IMR-90 (cell line): ENCODE data around the gene INPP1. TPM values are rescaled to one million over a fixed set of nuclear protein-coding genes. Genes with fewer than 3 reads are reported as not detected.

Experiments used
- ATAC-seq: fragments of 200-7000 bp; cut with Tn5 transposase; 2 replicates; pipeline ENCODE4 v1.9.1; 2020; ENCODE audit warnings: low read depth, mild to moderate bottlenecking, moderate library complexity
- BruUV-seq: library from RNA; stranded (reverse); fragments of 400-500 nt; replicated peaks from 2 replicates; lab custom pipeline; 2021; lab: Mats Ljungman, UMichigan
- CTCF ChIA-PET: fragments of 300-600 bp; formaldehyde crosslinking; extraction: SDS; loops from one replicate; lab custom pipeline; 2021; ENCODE audit warnings: antibody characterized with exemption; lab: Yijun Ruan, JAX
- POLR2A ChIA-PET: fragments of 300-600 bp; sonication (Branson Sonifier 250); formaldehyde crosslinking; loops from one replicate; lab custom pipeline; 2022; ENCODE audit warnings: antibody characterized with exemption; ENCODE audit not compliant: unreplicated experiment; lab: Charles Lee
- DNase-seq: peaks from one replicate; pipeline ENCODE4 v3.0.0; 2013
- H2AFZ ChIP-seq: replicated peaks from 2 replicates; pipeline ENCODE3; 2013; ENCODE audit warnings: low read length, mild to moderate bottlenecking; ENCODE audit not compliant: poor library complexity
- H2AK5ac ChIP-seq: 2 replicates; pipeline ENCODE4 v1.6.1; 2013; ENCODE audit warnings: low read depth, low read length, inconsistent platforms
- H2AK9ac ChIP-seq: replicated peaks from 2 replicates; pipeline ENCODE3; 2013; ENCODE audit warnings: mild to moderate bottlenecking, low read depth, low read length, moderate library complexity; ENCODE audit not compliant: poor library complexity
- H2BK120ac ChIP-seq: 2 replicates; pipeline ENCODE4 v1.6.1; 2013; ENCODE audit warnings: low read depth, low read length, inconsistent platforms
- H2BK15ac ChIP-seq: 3 replicates; pipeline ENCODE4 v1.6.1; 2013; ENCODE audit warnings: low read depth, low read length, inconsistent platforms
- H2BK20ac ChIP-seq: 2 replicates; pipeline ENCODE4 v1.6.1; 2013; ENCODE audit warnings: low read depth, mild to moderate bottlenecking, inconsistent platforms, low read length, moderate library complexity
- H2BK5ac ChIP-seq: 2 replicates; pipeline ENCODE4 v1.6.1; 2013; ENCODE audit warnings: mild to moderate bottlenecking, low read depth, low read length, inconsistent platforms; ENCODE audit not compliant: poor library complexity, severe bottlenecking
- H3K14ac ChIP-seq: replicated peaks from 2 replicates; pipeline ENCODE4 v1.6.1; 2013; ENCODE audit warnings: low read depth, low read length, inconsistent platforms
- H3K18ac ChIP-seq: 2 replicates; pipeline ENCODE4 v1.6.1; 2013; ENCODE audit warnings: low read depth, low read length, control low read depth
- H3K23ac ChIP-seq: 2 replicates; pipeline ENCODE4 v1.6.1; 2013; ENCODE audit warnings: low read depth, low read length, inconsistent platforms
- H3K27ac ChIP-seq: 2 replicates; pipeline ENCODE4 v1.5.1; 2013; ENCODE audit warnings: mild to moderate bottlenecking, control low read depth, low read length; ENCODE audit not compliant: insufficient read depth
- H3K27me3 ChIP-seq: 2 replicates; pipeline ENCODE4 v1.6.1; 2013; ENCODE audit warnings: low read length; ENCODE audit not compliant: control insufficient read depth, insufficient read depth
- H3K36me3 ChIP-seq: 2 replicates; pipeline ENCODE4 v1.6.1; 2013; ENCODE audit warnings: low read length, mixed read lengths; ENCODE audit not compliant: control insufficient read depth, insufficient read depth
- H3K4ac ChIP-seq: 2 replicates; pipeline ENCODE4 v1.6.1; 2013; ENCODE audit warnings: low read depth, low read length, inconsistent platforms
- H3K4me1 ChIP-seq: 2 replicates; pipeline ENCODE4 v1.6.1; 2013; ENCODE audit warnings: low read length, mixed read lengths; ENCODE audit not compliant: control insufficient read depth, insufficient read depth
- H3K4me2 ChIP-seq: 2 replicates; pipeline ENCODE4 v1.6.1; 2013; ENCODE audit warnings: low read depth, mild to moderate bottlenecking, control low read depth, low read length, moderate library complexity
- H3K4me3 ChIP-seq: 2 replicates; pipeline ENCODE4 v1.5.1; 2013; ENCODE audit warnings: low read depth, mild to moderate bottlenecking, control low read depth, low read length, moderate library complexity; ENCODE audit not compliant: insufficient read depth
- H3K56ac ChIP-seq: 2 replicates; pipeline ENCODE4 v1.6.1; 2013; ENCODE audit warnings: low read length, inconsistent platforms; ENCODE audit not compliant: insufficient read depth; ENCODE audit errors: extremely low read depth
- H3K79me1 ChIP-seq, 2 experiments: 2 replicates each; pipeline ENCODE4 v1.6.1; 2013; ENCODE audit warnings: low read length in 2 of 2, inconsistent platforms in 1 of 2, low read depth in 1 of 2
- H3K9ac ChIP-seq: 2 replicates; pipeline ENCODE4 v1.6.1; 2013; ENCODE audit warnings: low read depth, low read length, control low read depth
- H3K9me1 ChIP-seq: 2 replicates; pipeline ENCODE4 v1.6.1; 2013; ENCODE audit warnings: low read length, inconsistent platforms; ENCODE audit not compliant: insufficient read depth
- H3K9me3 ChIP-seq: 2 replicates; pipeline ENCODE4 v1.6.1; 2013; ENCODE audit warnings: low read length; ENCODE audit not compliant: control insufficient read depth, insufficient read depth
- H4K20me1 ChIP-seq: 2 replicates; pipeline ENCODE4 v1.6.1; 2013; ENCODE audit warnings: low read length, inconsistent platforms; ENCODE audit not compliant: insufficient read depth
- H4K5ac ChIP-seq: 2 replicates; pipeline ENCODE4 v1.6.1; 2013; ENCODE audit warnings: mild to moderate bottlenecking, low read depth, low read length, control low read depth
- H4K8ac ChIP-seq, 2 experiments: 2 replicates each; pipeline ENCODE4 v1.6.1; 2013; ENCODE audit warnings: low read depth in 2 of 2, low read length in 2 of 2, control low read depth in 1 of 2, inconsistent platforms in 1 of 2
- H4K91ac ChIP-seq: 2 replicates; pipeline ENCODE4 v1.6.1; 2013; ENCODE audit warnings: low read depth, low read length, inconsistent platforms; ENCODE audit not compliant: insufficient read depth
- CEBPB ChIP-seq: IDR thresholded peaks from 2 replicates; pipeline ENCODE4 v1.6.1; 2012; ENCODE audit warnings: low read depth, low read length, improper control_type of control experiment
- CHD1 ChIP-seq: IDR thresholded peaks from 2 replicates; pipeline ENCODE4 v1.6.1; 2012; ENCODE audit warnings: low read depth, low read length, improper control_type of control experiment
- MAFK ChIP-seq: IDR thresholded peaks from 2 replicates; pipeline ENCODE4 v1.6.1; 2012; ENCODE audit warnings: low read depth, low read length, improper control_type of control experiment
- MAZ ChIP-seq: IDR thresholded peaks from 2 replicates; pipeline ENCODE4 v1.6.1; 2012; ENCODE audit warnings: low read depth, mild to moderate bottlenecking, low read length, improper control_type of control experiment, moderate library complexity, borderline replicate concordance
- NFE2L2 ChIP-seq: fragments of 150-350 bp; IDR thresholded peaks from 2 replicates; pipeline ENCODE4 v1.6.1; 2016; ENCODE audit warnings: low read depth, mild to moderate bottlenecking, low read length
- POLR2A ChIP-seq: IDR thresholded peaks from 2 replicates; pipeline ENCODE4 v1.6.1; 2012; ENCODE audit warnings: mild to moderate bottlenecking, low read depth, low read length
- RFX5 ChIP-seq: IDR thresholded peaks from 2 replicates; pipeline ENCODE4 v1.8.0; 2012; ENCODE audit warnings: low read depth, mild to moderate bottlenecking, low read length, moderate library complexity
- SMC3 ChIP-seq: fragments of 150-350 bp; IDR thresholded peaks from 2 replicates; pipeline ENCODE4 v1.6.1; 2016; ENCODE audit warnings: low read depth, mild to moderate bottlenecking, antibody characterized with exemption, low read length, moderate library complexity
- WGBS, 2 experiments: methylation state at CpG; one replicate each; pipeline versions ENCODE4 v1.1.5 to v1.1.7; 2013; ENCODE audit warnings: missing lambda C conversion rate in 2 of 2; ENCODE audit not compliant: insufficient read length in 1 of 2; ENCODE audit errors: extremely low coverage in 2 of 2; 5-methylcytosine and 5-hydroxymethylcytosine counted together
- dilution Hi-C: fragments of 300-500 bp; cut with HindIII; formaldehyde crosslinking; loops from one replicate; pipeline ENCODE4 v1.14.3; 2018; ENCODE audit warnings: low sequenced_read_pairs; ENCODE audit not compliant: unreplicated experiment
- in situ Hi-C: fragments of 300-500 bp; cut with MboI; formaldehyde crosslinking; loops from 3 replicates; pipeline ENCODE4 v1.14.3; 2019; ENCODE audit warnings: low sequenced_read_pairs, inconsistent platforms, mixed read lengths
- intact Hi-C: fragments of 100-400 bp; cut with micrococcal nuclease; formaldehyde crosslinking; loops from 2 replicates; pipeline ENCODE4 v1.10.0; 2022
- polyA plus RNA-seq, 3 experiments: library from polyadenylated mRNA; depleted of rRNA; stranded (reverse); fragments of >200 nt; gene quantifications; 2 replicates each; pipeline ENCODE4 v1.2.3, GENCODE V29; 2012; ENCODE audit warnings: low replicate concordance in 1 of 3
- total RNA-seq: library from RNA; depleted of rRNA; stranded (reverse); fragments of >200 nt; gene quantifications from 2 replicates; pipeline ENCODE4 v1.2.3, GENCODE V29; 2012
- TF ChIP-seq, protein P1 (sequence below): fragments of 150-350 bp; IDR thresholded peaks from 2 replicates; pipeline ENCODE4 v1.6.1; 2017; ENCODE audit warnings: mild to moderate bottlenecking, antibody characterized with exemption, low read length, low read depth
- TF ChIP-seq, protein P2 (sequence below): conservative IDR thresholded peaks from 2 replicates; pipeline ENCODE4 v1.5.1; 2012; ENCODE audit warnings: mild to moderate bottlenecking, low read depth, low read length, improper control_type of control experiment

INPP1 gene
- total and polyA plus RNA-seq, 2 of the 4 experiments (the other 2 are of a cell fraction) = 4.1 to 10.1 TPM

DNA sequence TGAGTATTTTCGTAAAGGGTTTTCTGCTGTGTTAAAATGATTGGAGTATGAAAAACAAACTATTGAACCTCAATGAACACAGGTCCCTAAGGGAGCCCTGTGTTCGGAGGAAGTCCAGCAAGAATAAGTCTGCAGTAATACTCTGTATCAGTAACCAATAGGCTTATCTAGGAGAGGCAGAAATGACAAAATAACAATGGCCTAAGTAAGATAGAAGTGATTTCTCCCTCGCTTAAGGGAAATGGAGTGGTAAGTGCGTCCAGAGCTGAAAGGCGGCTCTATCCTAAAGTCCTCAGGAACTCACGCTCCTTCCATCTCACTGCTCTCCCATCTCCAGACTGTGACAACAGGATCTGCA lies 35.5 kb downstream of the INPP1 start:
- Histone ChIP-seq H4K91ac (no peak overlapping the region), H3K18ac (no peak overlapping the region), H3K36me3 (no peaks in the 10 kb centered on the region), H2AK9ac (no peak overlapping the region), H2BK20ac (no peak overlapping the region), H3K27me3 (no peaks in the 10 kb centered on the region), H2BK5ac (no peak overlapping the region), H4K8ac (no peak overlapping the region), H3K9me3 (no peaks in the 10 kb centered on the region), H3K4me1 (no peaks in the 10 kb centered on the region), H2AFZ (no peak overlapping the region), H2BK120ac (no peak overlapping the region), H2BK15ac (0 out of 3 replicates have a peak overlapping the region, but pooled peaks have one; percentile 7), H3K23ac (no peak overlapping the region), H3K9ac (no peak overlapping the region), H3K27ac (no peak overlapping the region), H3K9me1 (no peaks in the 10 kb centered on the region), H3K56ac (no peak overlapping the region), H3K4me3 (no peak overlapping the region), H4K5ac (no peak overlapping the region), H3K4me2 (no peak overlapping the region), H3K79me1 (no peaks in the 10 kb centered on the region), H3K4ac (no peak overlapping the region), H3K14ac (no peak overlapping the region), H4K20me1 (no peaks in the 10 kb centered on the region), H2AK5ac (no peak overlapping the region)
- in situ Hi-C loops (loop anchor here (10.0 kb wide), 1 partner anchor 294 kb away; no protein-coding TSS in a partner anchor), intact Hi-C loops (no loop called here), dilution Hi-C loops (no loop called here)
- BruUV-seq = no TSS peak
- CTCF ChIA-PET = no interaction called here
- POLR2A ChIA-PET = no interaction called here
- ATAC-seq (no peak), DNase-seq (no peak)
- WGBS, 2 experiments = no CpG with 5 or more reads among the region's 6 CpGs
- no peak for TF ChIP-seq MAZ
- no peak for TF ChIP-seq MAFK
- no peak for TF ChIP-seq POLR2A
- TF ChIP-seq, protein P1, sequence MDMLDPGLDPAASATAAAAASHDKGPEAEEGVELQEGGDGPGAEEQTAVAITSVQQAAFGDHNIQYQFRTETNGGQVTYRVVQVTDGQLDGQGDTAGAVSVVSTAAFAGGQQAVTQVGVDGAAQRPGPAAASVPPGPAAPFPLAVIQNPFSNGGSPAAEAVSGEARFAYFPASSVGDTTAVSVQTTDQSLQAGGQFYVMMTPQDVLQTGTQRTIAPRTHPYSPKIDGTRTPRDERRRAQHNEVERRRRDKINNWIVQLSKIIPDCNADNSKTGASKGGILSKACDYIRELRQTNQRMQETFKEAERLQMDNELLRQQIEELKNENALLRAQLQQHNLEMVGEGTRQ = no peak
- TF ChIP-seq SMC3 = no peak
- no peak for TF ChIP-seq CHD1
- no peak for TF ChIP-seq RFX5
- TF ChIP-seq CEBPB = no peak
- TF ChIP-seq NFE2L2 = no peak
- TF ChIP-seq, protein P2, sequence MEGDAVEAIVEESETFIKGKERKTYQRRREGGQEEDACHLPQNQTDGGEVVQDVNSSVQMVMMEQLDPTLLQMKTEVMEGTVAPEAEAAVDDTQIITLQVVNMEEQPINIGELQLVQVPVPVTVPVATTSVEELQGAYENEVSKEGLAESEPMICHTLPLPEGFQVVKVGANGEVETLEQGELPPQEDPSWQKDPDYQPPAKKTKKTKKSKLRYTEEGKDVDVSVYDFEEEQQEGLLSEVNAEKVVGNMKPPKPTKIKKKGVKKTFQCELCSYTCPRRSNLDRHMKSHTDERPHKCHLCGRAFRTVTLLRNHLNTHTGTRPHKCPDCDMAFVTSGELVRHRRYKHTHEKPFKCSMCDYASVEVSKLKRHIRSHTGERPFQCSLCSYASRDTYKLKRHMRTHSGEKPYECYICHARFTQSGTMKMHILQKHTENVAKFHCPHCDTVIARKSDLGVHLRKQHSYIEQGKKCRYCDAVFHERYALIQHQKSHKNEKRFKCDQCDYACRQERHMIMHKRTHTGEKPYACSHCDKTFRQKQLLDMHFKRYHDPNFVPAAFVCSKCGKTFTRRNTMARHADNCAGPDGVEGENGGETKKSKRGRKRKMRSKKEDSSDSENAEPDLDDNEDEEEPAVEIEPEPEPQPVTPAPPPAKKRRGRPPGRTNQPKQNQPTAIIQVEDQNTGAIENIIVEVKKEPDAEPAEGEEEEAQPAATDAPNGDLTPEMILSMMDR = no peak
